Type B pancreatic cell (in vitro differentiated cells): Measurements from ENCODE around the gene TIMM10. TPM values are rescaled to one million over a fixed set of nuclear protein-coding genes. Genes with fewer than 3 reads are reported as not detected.
A peak's percentile ranks its signal among the peaks of the same experiment; 100 is the strongest.

Source experiments
- DNase-seq: peaks from one replicate; pipeline ENCODE4 v3.0.0; 2021; ENCODE audit warnings: mixed read lengths; ENCODE audit not compliant: unreplicated experiment; ENCODE audit errors: extremely low spot score
- H3K27ac Mint-ChIP-seq: 2 replicates; pipeline ENCODE4 v1.8.0; 2021; ENCODE audit warnings: mild to moderate bottlenecking, mixed read lengths
- H3K27me3 Mint-ChIP-seq: 2 replicates; pipeline ENCODE4 v1.8.0; 2021; ENCODE audit warnings: mixed read lengths
- H3K36me3 Mint-ChIP-seq: 2 replicates; pipeline ENCODE4 v1.8.0; 2021; ENCODE audit warnings: mixed read lengths
- H3K4me1 Mint-ChIP-seq: one replicate; pipeline ENCODE4 v1.8.0; 2021; ENCODE audit warnings: mixed read lengths; ENCODE audit not compliant: unreplicated experiment
- H3K4me3 Mint-ChIP-seq: 2 replicates; pipeline ENCODE4 v1.8.0; 2021; ENCODE audit warnings: mild to moderate bottlenecking, mixed read lengths
- H3K9me3 Mint-ChIP-seq: 2 replicates; pipeline ENCODE4 v1.8.0; 2021; ENCODE audit warnings: mixed read lengths
- CTCF ChIP-seq: fragments of 200-600 bp; sonication (generic); conservative IDR thresholded peaks from 2 replicates; pipeline ENCODE4 v1.5.0; 2021; ENCODE audit warnings: antibody characterized with exemption, mild to moderate bottlenecking
- total RNA-seq: library from RNA; stranded (reverse); gene quantifications from 2 replicates; pipeline ENCODE4 v1.2.1, GENCODE V29; 2021; ENCODE audit warnings: low replicate concordance

TIMM10 gene
- total RNA-seq, 1 donor from 2014 or later = 64.2 TPM

DNA sequence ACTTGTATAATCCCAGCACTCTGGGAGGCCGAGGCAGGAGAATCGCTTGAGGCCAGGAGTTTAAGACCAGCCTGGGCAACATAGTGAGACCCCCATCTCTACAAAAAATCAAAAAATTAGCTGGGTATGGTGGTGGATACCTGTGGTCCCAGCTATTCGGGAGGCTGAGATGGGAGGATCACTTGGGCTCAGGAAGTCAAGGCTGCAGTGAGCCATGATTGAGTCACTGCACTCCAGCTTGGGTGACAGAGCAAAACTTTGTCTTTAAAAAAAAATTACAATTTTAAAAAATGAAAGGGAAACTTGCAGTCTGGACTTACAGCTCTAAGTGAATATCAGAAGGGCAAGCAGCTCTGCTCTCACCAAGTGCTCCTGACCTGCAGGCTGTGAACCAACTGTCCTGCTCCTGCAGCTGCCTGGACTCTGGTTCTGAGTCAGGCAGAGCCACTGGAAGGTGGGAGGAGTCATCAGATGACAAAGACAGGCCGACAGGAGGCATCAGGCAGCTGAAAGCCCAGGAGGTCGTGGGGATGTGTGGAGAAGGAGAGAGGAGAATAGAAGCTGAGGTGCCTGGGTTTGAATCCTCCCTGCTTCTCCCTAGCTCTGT lies 16.4 kb upstream of the TIMM10 start:
- H3K27me3 Mint-ChIP-seq = peaks cover 4% of the 10 kb centered on the region
- no peak overlapping the region for H3K4me3 Mint-ChIP-seq
- no peak for DNase-seq

GRCh38 chr11:57546451-57546850 lies 15.9 kb upstream of the TIMM10 start:
- no peaks in the 10 kb centered on the region for H3K9me3 Mint-ChIP-seq
- H3K27ac Mint-ChIP-seq = no peak overlapping the region

More for the DNA sequence above, 16.4 kb upstream of the TIMM10 start:
- Mint-ChIP-seq H3K4me1 (peaks cover 9% of the 10 kb centered on the region), H3K27ac (no peak overlapping the region), H3K36me3 (peaks cover 3% of the 10 kb centered on the region), H3K9me3 (no peaks in the 10 kb centered on the region)
- peak; percentile 12 for TF ChIP-seq CTCF

GRCh38 chr11:57545883-57546282 lies 15.3 kb upstream of the TIMM10 start:
- no peak overlapping the region for H3K27ac Mint-ChIP-seq
- TF ChIP-seq CTCF = no peak
- no peak overlapping the region for H3K4me3 Mint-ChIP-seq
- H3K4me1 Mint-ChIP-seq = peaks cover 9% of the 10 kb centered on the region
- DNase-seq = no peak
- H3K27me3 Mint-ChIP-seq = peaks cover 4% of the 10 kb centered on the region
- no peaks in the 10 kb centered on the region for H3K36me3 Mint-ChIP-seq
- no peaks in the 10 kb centered on the region for H3K9me3 Mint-ChIP-seq

More at GRCh38 chr11:57546451-57546850, 15.9 kb upstream of the TIMM10 start:
- Mint-ChIP-seq H3K36me3 (no peaks in the 10 kb centered on the region), H3K4me3 (no peak overlapping the region), H3K27me3 (peaks cover 4% of the 10 kb centered on the region), H3K4me1 (peaks cover 9% of the 10 kb centered on the region)
- no peak for TF ChIP-seq CTCF
- no peak for DNase-seq

GRCh38 chr11:57544566-57544965 lies 14.0 kb upstream of the TIMM10 start:
- Mint-ChIP-seq H3K4me3 (no peak overlapping the region), H3K27me3 (peaks cover 4% of the 10 kb centered on the region), H3K27ac (no peak overlapping the region), H3K9me3 (no peaks in the 10 kb centered on the region), H3K36me3 (no peaks in the 10 kb centered on the region), H3K4me1 (peaks cover 9% of the 10 kb centered on the region)
- no peak for DNase-seq
- no peak for TF ChIP-seq CTCF

DNA sequence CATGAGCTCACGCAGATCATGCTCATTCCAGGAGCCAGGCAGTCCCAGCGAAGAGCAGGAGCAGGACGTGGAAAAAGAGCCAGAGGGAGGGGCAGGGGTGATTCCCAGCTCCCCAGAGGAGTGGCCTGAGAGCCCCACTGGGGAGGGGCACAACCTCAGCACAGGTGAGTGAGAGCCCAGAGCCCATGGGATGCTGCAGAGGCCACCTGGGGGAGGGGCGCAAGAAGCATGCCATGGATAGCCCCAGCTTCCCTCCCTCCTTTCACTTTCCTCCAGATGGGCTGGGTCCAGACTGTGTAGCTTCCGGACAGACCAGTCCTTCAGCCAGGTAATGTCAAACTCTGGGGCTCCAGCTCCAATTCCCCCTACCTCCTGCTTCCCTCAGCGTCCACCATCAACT lies 13.0 kb upstream of the TIMM10 start:
- no peak overlapping the region for H3K27ac Mint-ChIP-seq

More for the DNA sequence above, 13.0 kb upstream of the TIMM10 start:
- DNase-seq = no peak
- Mint-ChIP-seq H3K27me3 (peaks cover 4% of the 10 kb centered on the region), H3K4me3 (no peak overlapping the region), H3K36me3 (no peaks in the 10 kb centered on the region), H3K9me3 (no peaks in the 10 kb centered on the region), H3K4me1 (peaks cover 9% of the 10 kb centered on the region)
- TF ChIP-seq CTCF = no peak
